Measurements from ENCODE around the gene SFMBT2.

DNA sequence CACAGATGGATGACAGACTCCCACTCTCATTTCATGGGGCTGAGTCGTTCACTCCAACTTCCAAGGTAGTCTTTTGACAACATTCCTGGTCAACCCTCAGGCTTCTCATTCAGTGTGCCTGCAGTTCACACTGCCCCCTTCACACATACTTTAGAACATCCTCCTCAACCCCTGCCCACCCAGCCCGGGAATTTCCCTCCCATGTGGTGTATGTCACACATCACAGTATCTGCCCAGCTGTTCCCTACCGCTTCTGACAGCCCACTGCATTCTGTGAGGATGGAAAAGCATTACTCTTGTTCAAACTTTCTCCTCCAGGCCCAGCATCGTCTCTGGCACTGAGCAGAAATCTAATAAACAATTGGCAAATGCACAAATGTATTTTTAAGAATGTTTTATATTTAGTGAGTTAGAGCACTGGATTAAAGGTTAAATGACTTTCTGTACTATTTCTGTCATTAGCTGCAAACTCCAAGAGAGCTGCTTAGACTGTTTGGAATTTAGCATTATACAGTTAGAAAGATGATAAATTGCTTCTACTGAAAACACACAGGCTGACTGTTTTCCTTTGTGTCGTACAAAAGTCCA lies 110.4 kb downstream of the SFMBT2 start:
- TF ChIP-seq CTCF (IDR thresholded peaks at IDR 0.05; ENCODE audit: low read depth, low read length, poor library complexity, severe bottlenecking) = no peak
- no peak for TF ChIP-seq EZH2phosphoT487 (IDR thresholded peaks at IDR 0.05; ENCODE audit: borderline replicate concordance, low read length)
